ENCODE results near the gene GRXCR2.

GRCh38 chr5:145834554-145834916 lies 38.3 kb downstream of the GRXCR2 start:
- no peak for TF ChIP-seq CTCF (IDR thresholded peaks at IDR 0.05)
- TF ChIP-seq EZH2 (IDR thresholded peaks at IDR 0.05) = no peak
